Activated CD4-positive, alpha-beta memory T cell treated with anti-CD3 and anti-CD28 coated beads, Interleukin-2, amount 10 ng/mL, durations not matched to agents 7 days and 5 days (primary cell): ENCODE results near the gene RPL13A. TPM values are rescaled to one million over a fixed set of nuclear protein-coding genes. Genes with fewer than 3 reads are reported as not detected.
"Not testable (repeated sequence)": the region's sequence is repeated elsewhere in the genome, so short reads cannot be mapped to it uniquely, and the experiment has no call there.

Experiments
- CTCF ChIA-PET: fragments of 350-600 bp; sonication (Branson Sonifier 250); formaldehyde crosslinking; loops from one replicate; lab custom pipeline; 2021; ENCODE audit warnings: antibody characterized with exemption, inconsistent platforms; lab: Charles Lee
- POLR2A ChIA-PET: fragments of 350-600 bp; sonication (Branson Sonifier 250); formaldehyde crosslinking; loops from one replicate; lab custom pipeline; 2021; ENCODE audit warnings: antibody characterized with exemption; lab: Charles Lee
- DNase-seq: peaks from one replicate; pipeline ENCODE4 v3.0.0-alpha.2; 2020
- H3K27ac Mint-ChIP-seq: one replicate; pipeline ENCODE4 v1.8.0; 2021; ENCODE audit warnings: mild to moderate bottlenecking, mixed read lengths
- H3K27me3 Mint-ChIP-seq: one replicate; pipeline ENCODE4 v1.8.0; 2021; ENCODE audit warnings: mixed read lengths
- H3K36me3 Mint-ChIP-seq: one replicate; pipeline ENCODE4 v1.8.0; 2021; ENCODE audit warnings: low read depth, mixed read lengths
- H3K4me1 Mint-ChIP-seq: one replicate; pipeline ENCODE4 v1.8.0; 2021; ENCODE audit warnings: mixed read lengths
- H3K4me3 Mint-ChIP-seq: one replicate; pipeline ENCODE4 v1.8.0; 2021; ENCODE audit warnings: mild to moderate bottlenecking, mixed read lengths
- H3K9me3 Mint-ChIP-seq: one replicate; pipeline ENCODE4 v1.8.0; 2021; ENCODE audit warnings: mixed read lengths
- total RNA-seq, 2 experiments: library from RNA; stranded (reverse); gene quantifications; one replicate each; pipeline ENCODE4 v1.2.3, GENCODE V29; 2021

Gene RPL13A
- total RNA-seq, 2 experiments from 2014 or later, result 2,417 to 2,463 TPM

GRCh38 chr19:49459388-49459787 is 28.0 kb upstream of the RPL13A start:
- Mint-ChIP-seq H3K27ac (no peak overlapping the region), H3K27me3 (no peaks in the 10 kb centered on the region), H3K9me3 (no peaks in the 10 kb centered on the region), H3K4me3 (no peak overlapping the region), H3K36me3 (peaks cover 26% of the 10 kb centered on the region), H3K4me1 (peaks cover 38% of the 10 kb centered on the region)
- ChIA-PET CTCF (interaction anchor here (10.1 kb wide), 1 partner anchor 12 kb away, joined by 159 read pairs; the partner anchor contains the start of gene FLT3LG), POLR2A (interaction anchor here (1.1 to 5.2 kb wide), 4 partner anchors 10 to 70 kb away, joined by 3 to 47 read pairs (median 6); partner anchors contain the start of gene RPL13A)
- no peak for DNase-seq

DNA sequence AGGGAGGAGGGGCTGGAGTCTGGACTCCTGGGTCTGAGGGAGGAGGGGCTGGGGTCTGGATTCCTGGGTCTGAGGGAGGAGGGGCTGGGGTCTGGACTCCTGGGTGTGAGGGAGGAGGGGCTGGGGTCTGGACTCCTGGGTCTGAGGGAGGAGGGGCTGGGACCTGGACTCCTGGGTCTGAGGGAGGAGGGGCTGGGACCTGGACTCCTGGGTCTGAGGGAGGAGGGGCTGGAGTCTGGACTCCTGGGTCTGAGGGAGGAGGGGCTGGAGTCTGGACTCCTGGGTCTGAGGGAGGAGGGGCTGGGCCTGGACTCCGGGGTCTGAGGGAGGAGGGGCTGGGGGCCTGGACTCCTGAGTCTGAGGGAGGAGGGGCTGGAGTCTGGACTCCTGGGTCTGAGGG is 26.3 kb upstream of the RPL13A start:
- DNase-seq, CTCF ChIA-PET, H3K27me3 Mint-ChIP-seq, H3K9me3 Mint-ChIP-seq, H3K27ac Mint-ChIP-seq, H3K4me3 Mint-ChIP-seq: not testable (repeated sequence)
- POLR2A ChIA-PET, result interaction anchor here (1.3 to 5.2 kb wide), 2 partner anchors 8 to 9 kb away, joined by 3 to 47 read pairs; partner anchors contain the start of gene ALDH16A1
- H3K36me3 Mint-ChIP-seq, result peaks cover 33% of the 10 kb centered on the region
- H3K4me1 Mint-ChIP-seq, result peaks cover 29% of the 10 kb centered on the region

DNA sequence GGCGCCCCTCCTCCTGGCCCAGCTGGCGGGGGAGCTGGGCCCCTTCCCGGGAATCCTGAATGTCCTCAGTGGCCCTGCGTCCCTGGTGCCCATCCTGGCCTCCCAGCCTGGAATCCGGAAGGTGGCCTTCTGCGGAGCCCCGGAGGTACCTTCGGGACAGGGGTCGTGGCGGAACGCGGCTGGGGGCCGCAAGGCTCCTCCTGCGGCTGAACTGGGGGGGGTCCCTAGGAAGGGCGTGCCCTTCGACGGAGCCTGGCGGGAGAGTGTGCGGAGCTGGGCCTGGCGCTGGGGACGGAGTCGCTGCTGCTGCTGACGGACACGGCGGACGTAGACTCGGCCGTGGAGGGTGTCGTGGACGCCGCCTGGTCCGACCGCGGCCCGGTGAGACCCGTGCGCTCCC is 25.8 kb upstream of the RPL13A start:
- H3K4me1 Mint-ChIP-seq, result peaks cover 24% of the 10 kb centered on the region
- POLR2A ChIA-PET, result interaction anchor here (1.3 to 5.2 kb wide), 2 partner anchors 8 kb away, joined by 3 to 47 read pairs; partner anchors contain the start of gene ALDH16A1
- H3K9me3 Mint-ChIP-seq, result no peaks in the 10 kb centered on the region
- H3K36me3 Mint-ChIP-seq, result peaks cover 28% of the 10 kb centered on the region
- DNase-seq, result no peak
- no peak overlapping the region for H3K27ac Mint-ChIP-seq
- no peak overlapping the region for H3K4me3 Mint-ChIP-seq
- CTCF ChIA-PET, result no interaction called here
- no peaks in the 10 kb centered on the region for H3K27me3 Mint-ChIP-seq

DNA sequence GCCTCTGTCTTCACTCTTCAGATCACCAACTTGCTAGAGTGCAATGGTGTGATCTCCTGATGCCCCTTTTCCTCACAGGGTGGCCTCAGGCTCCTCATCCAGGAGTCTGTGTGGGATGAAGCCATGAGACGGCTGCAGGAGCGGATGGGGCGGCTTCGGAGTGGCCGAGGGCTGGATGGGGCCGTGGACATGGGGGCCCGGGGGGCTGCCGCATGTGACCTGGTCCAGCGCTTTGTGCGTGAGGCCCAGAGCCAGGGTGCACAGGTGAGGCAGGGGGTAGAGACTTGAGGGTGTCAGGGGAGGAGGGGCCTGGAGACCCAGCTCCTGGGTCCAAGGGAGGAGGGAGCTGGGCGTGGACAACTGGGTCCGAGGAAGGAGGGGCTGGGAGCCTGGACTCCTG is 24.9 kb upstream of the RPL13A start:
- ChIA-PET POLR2A (interaction anchor here (1.3 kb wide), 1 partner anchor 9 kb away, joined by 3 read pairs; the partner anchor contains the start of gene ALDH16A1), CTCF (no interaction called here)
- Mint-ChIP-seq H3K4me3 (no peak overlapping the region), H3K4me1 (peaks cover 21% of the 10 kb centered on the region), H3K9me3 (no peaks in the 10 kb centered on the region), H3K36me3 (peaks cover 27% of the 10 kb centered on the region), H3K27me3 (no peaks in the 10 kb centered on the region), H3K27ac (no peak overlapping the region)
- no peak for DNase-seq

- ChIA-PET CTCF (no interaction called here), POLR2A (interaction anchor here (10.7 kb wide), 1 partner anchor 11 kb away, joined by 192 read pairs; the partner anchor contains the start of genes ALDH16A1 and PIH1D1)
- peaks cover 20% of the 10 kb centered on the region for H3K4me1 Mint-ChIP-seq
- no peak overlapping the region for H3K27ac Mint-ChIP-seq
- no peaks in the 10 kb centered on the region for H3K9me3 Mint-ChIP-seq
- H3K4me3 Mint-ChIP-seq, result no peak overlapping the region
- DNase-seq, result no peak
- H3K27me3 Mint-ChIP-seq, result no peaks in the 10 kb centered on the region
- H3K36me3 Mint-ChIP-seq, result peaks cover 33% of the 10 kb centered on the region
Measured at GRCh38 chr19:49463960-49464740, 23.3 kb upstream of the RPL13A start.

DNA sequence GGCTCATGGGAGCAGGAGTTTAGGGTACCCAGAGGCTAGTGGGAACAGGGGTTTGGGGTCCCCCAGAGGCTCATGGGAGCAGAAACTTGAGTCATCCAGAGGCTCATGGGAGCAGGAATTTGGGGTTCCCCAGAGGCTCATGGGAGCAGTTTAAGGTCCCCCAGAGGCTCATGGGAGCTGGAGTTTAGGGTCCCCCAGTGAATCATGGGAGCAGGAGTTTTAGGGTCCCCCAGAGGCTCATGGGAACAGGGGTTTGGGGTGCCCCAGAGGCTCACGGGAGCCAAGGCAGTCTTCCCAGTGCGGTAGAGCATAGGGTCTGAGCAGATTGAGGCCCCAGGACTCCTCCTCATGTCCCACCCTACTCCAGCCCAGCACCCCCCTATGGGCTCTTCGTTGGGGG is 22.0 kb upstream of the RPL13A start:
- CTCF ChIA-PET, result no interaction called here

GRCh38 chr19:49468199-49468598 is 19.2 kb upstream of the RPL13A start:
- H3K36me3 Mint-ChIP-seq, result peaks cover 21% of the 10 kb centered on the region
- CTCF ChIA-PET, result interaction anchor here (3.2 kb wide), 1 partner anchor 243 kb away, joined by 13 read pairs; no protein-coding TSS in a partner anchor
- H3K4me3 Mint-ChIP-seq, result peak overlapping the region; percentile 77
- POLR2A ChIA-PET, result interaction anchor here (1.0 to 10.7 kb wide), 7 partner anchors 9 to 208 kb away, joined by 3 to 192 read pairs (median 6); partner anchors contain the start of genes ALDH16A1, PIH1D1 and PRMT1
- peaks cover 50% of the 10 kb centered on the region for H3K4me1 Mint-ChIP-seq
- H3K9me3 Mint-ChIP-seq, result no peaks in the 10 kb centered on the region
- peak overlapping the region; percentile 100 for H3K27ac Mint-ChIP-seq
- DNase-seq, result no peak
- H3K27me3 Mint-ChIP-seq, result no peaks in the 10 kb centered on the region

More for the DNA sequence above, 22.0 kb upstream of the RPL13A start:
- H3K4me1 Mint-ChIP-seq, result peaks cover 26% of the 10 kb centered on the region
- POLR2A ChIA-PET, result interaction anchor here (0.7 to 10.7 kb wide), 2 partner anchors 12 to 20 kb away, joined by 5 to 192 read pairs; partner anchors contain the start of genes ALDH16A1 and PIH1D1
- H3K9me3 Mint-ChIP-seq, result no peaks in the 10 kb centered on the region
- peaks cover 27% of the 10 kb centered on the region for H3K36me3 Mint-ChIP-seq
- H3K27ac Mint-ChIP-seq, result peak overlapping the region; percentile 26
- H3K27me3 Mint-ChIP-seq, result no peaks in the 10 kb centered on the region
- H3K4me3 Mint-ChIP-seq, result no peak overlapping the region
- no peak for DNase-seq

GRCh38 chr19:49468746-49469447 is 18.5 kb upstream of the RPL13A start:
- Mint-ChIP-seq H3K4me1 (peaks cover 55% of the 10 kb centered on the region), H3K36me3 (peaks cover 21% of the 10 kb centered on the region), H3K4me3 (peak overlapping the region; percentile 77), H3K9me3 (no peaks in the 10 kb centered on the region), H3K27ac (peak overlapping the region; percentile 100), H3K27me3 (no peaks in the 10 kb centered on the region)
- ChIA-PET CTCF (interaction anchor here (0.8 to 5.9 kb wide), 8 partner anchors 14 to 243 kb away, joined by 3 to 159 read pairs (median 10); partner anchors contain the start of genes ALDH16A1 and PIH1D1), POLR2A (interaction anchor here (0.7 to 10.7 kb wide), 19 partner anchors 9 to 207 kb away, joined by 3 to 192 read pairs (median 5); partner anchors contain the start of genes ALDH16A1, CD37, PIH1D1 and PRMT1)
- peak; percentile 96 for DNase-seq

DNA sequence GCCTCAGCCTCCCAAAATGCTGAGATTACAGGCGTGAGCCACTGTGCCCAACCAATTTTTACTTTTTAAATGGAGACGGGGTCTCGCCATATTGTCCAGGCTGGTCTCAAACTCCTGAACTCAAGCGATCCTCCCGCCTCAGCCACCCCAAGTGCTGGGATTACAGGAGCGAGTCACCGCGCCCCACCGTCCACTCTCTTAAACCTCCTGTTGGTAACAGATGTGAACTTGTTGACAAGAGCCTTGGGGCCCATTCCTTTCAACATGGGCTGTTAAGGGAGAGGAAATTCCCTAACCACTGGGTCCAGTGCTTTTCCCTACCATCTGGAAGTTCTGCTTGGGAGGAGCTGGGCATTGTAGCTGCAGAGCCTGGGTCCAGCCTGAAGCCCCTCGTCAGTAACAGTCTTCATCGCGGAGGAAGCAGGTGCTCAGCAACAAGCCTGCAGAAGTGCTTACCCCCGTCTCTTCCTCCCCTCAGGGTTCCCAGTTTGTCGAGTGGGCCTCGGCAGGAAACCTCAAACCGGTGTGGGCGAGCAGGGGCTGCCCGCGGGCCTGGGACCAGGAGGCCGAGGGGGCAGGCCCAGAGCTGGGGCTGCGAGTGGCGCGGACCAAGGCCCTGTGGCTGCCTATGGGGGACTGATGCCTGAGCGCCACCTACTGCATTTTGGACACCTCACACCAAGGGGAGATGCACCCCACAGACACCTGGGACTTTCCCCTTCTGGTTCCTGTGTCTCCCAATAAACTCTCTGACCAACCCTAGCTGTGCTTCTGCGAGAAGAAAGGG is 17.4 kb upstream of the RPL13A start:
- peaks cover 15% of the 10 kb centered on the region for H3K36me3 Mint-ChIP-seq
- no peaks in the 10 kb centered on the region for H3K9me3 Mint-ChIP-seq
- H3K4me3 Mint-ChIP-seq, result peak overlapping the region; percentile 59
- ChIA-PET POLR2A (interaction anchor here (0.8 to 10.7 kb wide), 23 partner anchors 10 to 206 kb away, joined by 3 to 192 read pairs (median 4); partner anchors contain the start of genes ALDH16A1, CD37, PIH1D1 and PRMT1), CTCF (interaction anchor here (0.7 to 5.9 kb wide), 21 partner anchors 15 to 591 kb away, joined by 3 to 159 read pairs (median 4); partner anchors contain the start of genes ALDH16A1, CD37, GYS1 and PIH1D1)
- peaks cover 55% of the 10 kb centered on the region for H3K4me1 Mint-ChIP-seq
- DNase-seq, result peak; percentile 91
- peak overlapping the region; percentile 100 for H3K27ac Mint-ChIP-seq
- H3K27me3 Mint-ChIP-seq, result no peaks in the 10 kb centered on the region

- Mint-ChIP-seq H3K36me3 (peaks cover 17% of the 10 kb centered on the region), H3K27ac (peak overlapping the region; percentile 100), H3K4me3 (peak overlapping the region; percentile 59), H3K9me3 (no peaks in the 10 kb centered on the region), H3K27me3 (no peaks in the 10 kb centered on the region), H3K4me1 (peaks cover 57% of the 10 kb centered on the region)
- ChIA-PET CTCF (interaction anchor here (0.6 to 5.9 kb wide), 20 partner anchors 16 to 591 kb away, joined by 3 to 159 read pairs (median 4); partner anchors contain the start of genes ALDH16A1, CD37, GYS1 and PIH1D1), POLR2A (interaction anchor here (0.8 to 10.7 kb wide), 17 partner anchors 11 to 206 kb away, joined by 3 to 192 read pairs (median 4); partner anchors contain the start of genes ALDH16A1, PIH1D1 and RPL13A)
- DNase-seq, result no peak
Measured at GRCh38 chr19:49470615-49470978, 16.8 kb upstream of the RPL13A start.

DNA sequence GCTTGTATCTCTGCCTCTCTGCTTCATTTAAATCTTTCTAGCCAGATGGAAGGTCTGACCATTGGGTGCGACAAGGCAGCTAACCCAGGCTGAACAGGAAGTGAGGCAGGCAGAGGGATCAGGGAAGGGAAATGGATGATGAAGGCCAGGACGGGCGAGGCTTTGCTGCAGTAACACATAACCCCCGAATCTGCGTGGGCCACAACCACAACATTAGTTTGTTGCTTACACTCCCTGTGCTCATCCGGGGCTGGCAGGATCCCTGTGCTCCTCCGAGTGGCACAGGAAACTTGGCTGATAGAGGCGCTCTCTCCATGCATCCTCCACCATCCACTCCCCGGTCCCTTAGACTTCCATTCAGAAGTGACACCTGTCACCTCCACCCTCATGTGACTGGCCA is 14.5 kb upstream of the RPL13A start:
- Mint-ChIP-seq H3K27ac (peak overlapping the region; percentile 92), H3K4me3 (peak overlapping the region; percentile 97), H3K4me1 (peaks cover 68% of the 10 kb centered on the region), H3K36me3 (peaks cover 27% of the 10 kb centered on the region), H3K9me3 (no peaks in the 10 kb centered on the region), H3K27me3 (no peaks in the 10 kb centered on the region)
- ChIA-PET POLR2A (interaction anchor here (0.6 to 10.7 kb wide), 13 partner anchors 10 to 204 kb away, joined by 3 to 192 read pairs (median 6); partner anchors contain the start of genes ALDH16A1, PIH1D1, PRMT1 and RPL13A), CTCF (interaction anchor here (0.6 to 5.9 kb wide), 20 partner anchors 15 to 203 kb away, joined by 3 to 159 read pairs (median 4); partner anchors contain the start of genes ALDH16A1, PIH1D1, PRMT1 and RPL13A)
- DNase-seq, result no peak
